HPDE6-E6E7 (cell line): Measurements from ENCODE around the gene ADORA2A.

ENCODE experiments used
- DNase-seq: peaks from one replicate; pipeline ENCODE4 v3.0.0; 2011; ENCODE audit warnings: missing footprints; ENCODE audit errors: extremely low spot score

Gene ADORA2A

DNA sequence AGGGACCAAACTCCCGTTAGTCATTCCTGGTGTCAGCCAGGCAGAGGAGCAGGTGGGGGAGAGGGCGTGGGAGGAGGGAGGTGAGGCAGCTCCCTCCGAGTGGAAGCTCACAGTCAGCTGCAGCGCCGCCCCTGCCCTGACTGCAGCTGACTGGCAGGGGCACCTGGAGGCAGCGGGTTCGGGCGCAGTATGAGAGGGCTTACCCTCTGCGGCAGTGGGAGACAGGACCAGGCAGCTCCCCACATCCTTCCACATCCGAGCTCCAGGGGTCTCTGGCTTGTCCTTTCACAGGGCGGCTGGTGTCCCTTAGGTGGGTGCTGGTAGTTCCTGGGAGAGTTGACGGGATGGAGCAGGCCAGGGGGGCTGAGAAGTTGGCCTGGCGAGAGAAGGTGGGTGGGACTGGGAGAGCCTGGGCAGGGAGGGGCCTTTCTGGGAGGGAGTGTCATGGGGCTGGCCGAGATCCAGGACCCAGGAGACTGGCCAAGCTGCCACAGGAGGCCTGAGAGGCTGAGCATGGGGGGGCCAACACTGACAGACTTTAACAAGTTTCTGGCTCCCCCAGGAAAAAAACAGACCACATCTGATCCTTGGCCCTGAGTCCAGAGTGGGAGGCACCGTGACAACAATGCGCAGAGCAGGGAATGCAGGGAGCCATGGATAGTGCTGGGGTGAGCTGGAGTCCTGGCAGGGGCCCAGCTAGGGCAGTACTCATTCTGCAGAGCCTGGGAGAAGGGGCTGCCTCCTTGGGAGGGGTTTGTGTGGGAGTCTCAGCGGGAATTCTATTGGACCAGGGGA lies 4.9 kb downstream of the ADORA2A start:
- no peak for DNase-seq

DNA sequence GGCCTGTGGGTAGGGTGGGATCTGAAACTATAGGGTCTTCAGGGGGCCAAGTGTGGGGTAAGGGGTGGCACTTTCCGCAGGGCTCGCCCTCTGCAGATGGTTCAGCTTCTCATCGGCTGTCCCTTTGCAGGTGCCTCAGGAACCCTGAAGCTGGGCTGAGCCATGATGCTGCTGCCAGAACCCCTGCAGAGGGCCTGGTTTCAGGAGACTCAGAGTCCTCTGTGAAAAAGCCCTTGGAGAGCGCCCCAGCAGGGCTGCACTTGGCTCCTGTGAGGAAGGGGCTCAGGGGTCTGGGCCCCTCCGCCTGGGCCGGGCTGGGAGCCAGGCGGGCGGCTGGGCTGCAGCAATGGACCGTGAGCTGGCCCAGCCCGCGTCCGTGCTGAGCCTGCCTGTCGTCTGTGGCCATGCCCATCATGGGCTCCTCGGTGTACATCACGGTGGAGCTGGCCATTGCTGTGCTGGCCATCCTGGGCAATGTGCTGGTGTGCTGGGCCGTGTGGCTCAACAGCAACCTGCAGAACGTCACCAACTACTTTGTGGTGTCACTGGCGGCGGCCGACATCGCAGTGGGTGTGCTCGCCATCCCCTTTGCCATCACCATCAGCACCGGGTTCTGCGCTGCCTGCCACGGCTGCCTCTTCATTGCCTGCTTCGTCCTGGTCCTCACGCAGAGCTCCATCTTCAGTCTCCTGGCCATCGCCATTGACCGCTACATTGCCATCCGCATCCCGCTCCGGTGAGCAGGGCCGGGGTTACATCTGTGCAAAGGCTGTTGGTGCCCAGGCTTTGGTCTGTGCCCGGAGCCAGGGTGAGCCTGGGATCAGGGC lies 5.8 kb downstream of the ADORA2A start:
- DNase-seq: no peak

DNA sequence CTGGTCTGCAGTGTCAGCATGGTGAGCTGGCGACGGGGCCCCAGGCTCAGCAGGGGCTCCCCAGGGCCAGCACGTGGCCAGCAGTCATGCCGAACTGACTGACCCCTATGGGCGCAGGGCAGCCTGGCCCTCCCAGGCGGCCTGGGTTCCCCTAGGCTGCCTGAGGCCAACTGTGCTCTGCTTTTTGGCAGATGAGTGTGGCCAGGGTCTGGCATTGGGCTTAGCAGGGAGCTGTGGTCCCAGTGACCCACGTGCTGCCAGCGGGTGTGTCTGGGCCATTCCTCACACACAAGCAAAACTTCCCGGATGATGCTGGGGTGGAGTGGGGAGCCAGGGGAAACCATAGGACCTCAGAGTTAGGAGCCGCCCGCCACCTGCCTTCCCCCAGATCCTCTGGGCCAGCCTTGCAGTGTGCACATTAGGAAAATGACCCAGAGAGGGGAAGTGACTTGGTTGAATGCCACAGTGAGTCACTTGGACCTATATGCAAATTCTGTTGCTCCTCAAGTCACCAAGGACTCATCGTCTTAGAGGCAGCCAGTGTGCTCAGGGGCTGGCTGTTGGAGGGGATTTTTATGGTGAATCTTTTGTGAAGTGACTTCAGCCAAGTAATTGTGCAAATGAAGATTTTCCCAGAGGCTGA lies 6.5 kb downstream of the ADORA2A start:
- DNase-seq: no peak

DNA sequence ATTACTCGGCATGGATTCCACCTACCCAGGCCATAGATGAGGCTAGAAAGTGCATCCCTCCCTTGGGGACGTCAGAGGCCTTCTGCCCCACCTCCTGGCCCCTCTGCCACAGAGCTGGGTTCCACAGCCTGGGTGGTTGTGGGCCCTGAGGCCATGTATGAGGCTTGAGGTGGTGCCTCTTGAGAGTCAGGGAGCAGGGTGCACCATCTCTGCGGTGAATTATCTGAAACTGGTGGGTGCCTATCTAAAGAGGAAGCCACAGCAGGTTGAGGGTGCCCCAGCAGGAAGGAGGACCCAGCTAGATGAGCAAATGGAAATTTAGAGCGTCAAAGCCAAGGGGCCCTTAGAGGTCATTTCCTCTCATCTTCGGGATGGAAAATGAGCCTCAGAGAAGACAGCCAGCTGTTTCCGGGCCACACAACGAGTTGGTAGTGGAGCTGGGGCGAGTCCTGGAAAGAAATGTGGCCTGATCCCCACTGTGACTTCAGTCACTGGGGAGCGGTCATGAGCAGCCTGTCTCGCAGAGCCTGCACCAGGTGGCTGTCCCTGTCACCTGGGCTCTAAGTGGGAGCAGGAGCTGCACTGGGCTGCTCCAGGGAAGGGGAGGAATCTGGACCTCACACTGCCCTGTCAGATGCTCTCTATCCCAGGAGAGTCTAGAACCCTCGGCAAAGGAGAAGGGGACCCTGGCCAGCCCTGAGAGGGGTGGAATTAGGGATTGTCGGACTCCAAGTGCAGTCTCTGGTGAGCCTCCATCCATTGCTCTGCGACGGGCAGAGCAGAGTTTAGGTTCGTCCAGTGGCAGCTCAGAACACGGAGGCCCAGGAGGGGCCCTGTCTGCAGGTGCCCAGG lies 7.3 kb downstream of the ADORA2A start:
- no peak for DNase-seq

DNA sequence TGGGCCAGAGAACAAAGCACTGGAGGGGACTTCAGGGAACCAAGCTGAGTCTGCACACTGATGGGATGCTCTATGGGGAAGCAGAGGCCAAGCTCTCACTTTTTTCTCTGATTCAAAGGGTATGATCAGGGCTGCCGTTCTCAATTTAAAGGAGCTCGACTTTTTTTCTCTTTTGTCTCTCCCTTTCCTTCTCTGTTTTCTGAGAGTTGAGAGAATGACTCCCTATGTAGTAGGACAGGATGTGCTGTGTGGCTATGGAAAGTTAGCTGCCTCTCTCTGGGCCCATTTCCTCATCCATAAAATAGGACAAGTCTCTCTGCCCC lies 7.9 kb downstream of the ADORA2A start:
- DNase-seq: no peak

DNA sequence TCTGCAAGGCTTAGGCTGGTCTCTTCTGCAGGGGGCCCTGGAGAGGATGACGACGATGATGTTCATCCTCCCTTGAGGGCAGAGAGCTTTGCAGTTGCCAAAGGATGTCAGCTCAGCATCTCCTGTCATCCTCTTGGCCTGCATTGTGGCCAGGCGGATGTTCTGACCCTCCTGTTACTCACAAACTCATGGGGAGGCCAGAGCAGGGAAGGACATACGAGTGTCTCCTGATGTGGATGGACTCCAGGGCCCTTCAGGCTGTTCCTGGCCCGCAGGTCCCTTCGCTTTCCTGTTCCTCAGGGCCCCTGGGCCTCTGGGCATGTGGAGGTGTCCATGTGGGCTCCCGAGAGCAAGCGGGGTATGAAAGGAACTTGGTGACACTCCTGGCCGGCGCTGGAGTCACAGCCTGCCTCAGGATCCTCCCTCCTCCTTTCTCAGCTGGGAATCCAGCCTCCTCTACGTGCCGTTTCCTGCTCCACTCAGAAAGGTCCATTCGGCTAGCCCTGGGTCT lies 8.5 kb downstream of the ADORA2A start:
- DNase-seq: no peak

DNA sequence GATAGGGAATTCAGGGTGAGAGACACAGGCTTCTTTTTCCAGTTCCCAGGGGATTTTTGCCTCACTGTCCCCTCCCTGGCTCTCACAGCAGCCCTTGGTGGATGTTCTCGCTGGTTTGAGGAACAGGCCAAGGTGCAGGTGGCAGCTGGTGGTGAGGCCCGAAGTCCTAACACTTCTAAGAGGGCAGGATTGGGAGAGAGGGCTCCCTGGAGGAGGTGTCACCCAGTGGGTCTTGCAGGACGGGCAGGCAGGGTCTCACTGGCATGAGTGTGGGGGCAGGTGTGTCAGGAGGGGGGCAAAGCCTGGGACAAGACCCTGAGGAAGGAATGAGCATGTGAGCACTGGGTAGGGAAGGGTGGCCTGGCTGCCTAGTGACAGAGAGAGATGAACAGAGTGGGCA lies 9.2 kb downstream of the ADORA2A start:
- DNase-seq: no peak

DNA sequence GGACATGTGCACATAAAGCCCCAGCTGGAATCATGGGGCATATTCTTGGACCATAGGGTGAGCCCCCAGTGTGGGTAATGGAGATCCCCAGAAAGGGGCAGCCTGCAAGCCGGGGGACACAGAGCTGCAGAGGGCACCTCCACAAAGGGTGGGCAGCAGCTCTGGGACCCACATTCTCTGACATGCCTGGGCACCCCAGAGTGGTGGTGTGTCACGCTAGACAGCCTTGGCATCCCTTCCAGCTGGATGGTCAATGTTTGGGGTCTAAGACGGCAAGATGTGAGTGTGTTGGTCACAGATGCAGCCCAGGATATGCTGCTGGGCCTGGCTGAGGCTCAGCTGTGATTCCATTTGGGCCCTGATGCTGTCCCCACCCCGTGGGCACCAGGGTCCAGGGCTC lies 9.7 kb downstream of the ADORA2A start:
- no peak for DNase-seq

DNA sequence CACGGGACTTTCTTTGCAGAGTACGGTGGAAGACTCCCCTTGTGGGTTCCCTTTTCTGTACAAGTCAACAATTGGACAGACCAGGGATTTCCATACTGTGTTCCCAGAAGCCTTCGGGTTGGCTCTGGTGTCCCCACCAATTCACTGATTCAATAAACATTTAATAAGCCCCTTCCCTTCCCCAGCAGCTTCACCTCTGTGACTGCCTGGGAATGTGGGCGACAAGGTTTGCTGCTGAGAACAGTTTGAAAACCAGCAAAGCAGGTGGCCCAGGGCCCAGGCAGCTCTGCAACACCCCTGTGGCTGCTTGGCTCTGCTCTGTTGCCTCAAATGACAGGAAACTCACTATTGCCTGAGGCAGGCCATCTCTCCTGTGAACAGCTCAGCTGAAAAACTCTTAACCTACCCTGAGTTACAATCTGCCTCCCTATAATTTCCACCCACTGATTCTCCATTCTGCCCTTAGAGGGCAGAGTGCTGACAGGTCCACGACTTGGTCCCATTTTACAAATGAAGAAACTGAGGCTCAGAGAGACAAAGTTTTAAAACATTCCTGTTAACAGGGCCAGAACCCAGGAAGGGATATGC lies 10.4 kb downstream of the ADORA2A start:
- DNase-seq: no peak

DNA sequence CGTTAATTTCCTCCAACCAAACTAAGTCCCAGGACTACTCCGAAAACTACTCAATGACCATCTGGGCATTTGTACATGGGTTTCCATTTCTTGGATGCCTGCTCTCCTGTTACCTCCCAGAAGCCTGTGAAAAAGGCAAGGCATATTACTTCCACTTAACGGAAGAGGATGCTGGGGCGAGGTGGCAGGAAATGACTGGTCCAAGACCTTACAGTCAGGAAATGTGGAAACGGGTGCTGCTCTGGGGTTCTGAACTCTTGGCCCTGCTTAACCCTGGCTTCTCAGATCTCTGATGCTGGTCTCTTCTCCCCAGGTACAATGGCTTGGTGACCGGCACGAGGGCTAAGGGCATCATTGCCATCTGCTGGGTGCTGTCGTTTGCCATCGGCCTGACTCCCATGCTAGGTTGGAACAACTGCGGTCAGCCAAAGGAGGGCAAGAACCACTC lies 12.9 kb downstream of the ADORA2A start:
- no peak for DNase-seq

DNA sequence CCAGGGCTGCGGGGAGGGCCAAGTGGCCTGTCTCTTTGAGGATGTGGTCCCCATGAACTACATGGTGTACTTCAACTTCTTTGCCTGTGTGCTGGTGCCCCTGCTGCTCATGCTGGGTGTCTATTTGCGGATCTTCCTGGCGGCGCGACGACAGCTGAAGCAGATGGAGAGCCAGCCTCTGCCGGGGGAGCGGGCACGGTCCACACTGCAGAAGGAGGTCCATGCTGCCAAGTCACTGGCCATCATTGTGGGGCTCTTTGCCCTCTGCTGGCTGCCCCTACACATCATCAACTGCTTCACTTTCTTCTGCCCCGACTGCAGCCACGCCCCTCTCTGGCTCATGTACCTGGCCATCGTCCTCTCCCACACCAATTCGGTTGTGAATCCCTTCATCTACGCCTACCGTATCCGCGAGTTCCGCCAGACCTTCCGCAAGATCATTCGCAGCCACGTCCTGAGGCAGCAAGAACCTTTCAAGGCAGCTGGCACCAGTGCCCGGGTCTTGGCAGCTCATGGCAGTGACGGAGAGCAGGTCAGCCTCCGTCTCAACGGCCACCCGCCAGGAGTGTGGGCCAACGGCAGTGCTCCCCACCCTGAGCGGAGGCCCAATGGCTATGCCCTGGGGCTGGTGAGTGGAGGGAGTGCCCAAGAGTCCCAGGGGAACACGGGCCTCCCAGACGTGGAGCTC lies 13.5 kb downstream of the ADORA2A start:
- no peak for DNase-seq

DNA sequence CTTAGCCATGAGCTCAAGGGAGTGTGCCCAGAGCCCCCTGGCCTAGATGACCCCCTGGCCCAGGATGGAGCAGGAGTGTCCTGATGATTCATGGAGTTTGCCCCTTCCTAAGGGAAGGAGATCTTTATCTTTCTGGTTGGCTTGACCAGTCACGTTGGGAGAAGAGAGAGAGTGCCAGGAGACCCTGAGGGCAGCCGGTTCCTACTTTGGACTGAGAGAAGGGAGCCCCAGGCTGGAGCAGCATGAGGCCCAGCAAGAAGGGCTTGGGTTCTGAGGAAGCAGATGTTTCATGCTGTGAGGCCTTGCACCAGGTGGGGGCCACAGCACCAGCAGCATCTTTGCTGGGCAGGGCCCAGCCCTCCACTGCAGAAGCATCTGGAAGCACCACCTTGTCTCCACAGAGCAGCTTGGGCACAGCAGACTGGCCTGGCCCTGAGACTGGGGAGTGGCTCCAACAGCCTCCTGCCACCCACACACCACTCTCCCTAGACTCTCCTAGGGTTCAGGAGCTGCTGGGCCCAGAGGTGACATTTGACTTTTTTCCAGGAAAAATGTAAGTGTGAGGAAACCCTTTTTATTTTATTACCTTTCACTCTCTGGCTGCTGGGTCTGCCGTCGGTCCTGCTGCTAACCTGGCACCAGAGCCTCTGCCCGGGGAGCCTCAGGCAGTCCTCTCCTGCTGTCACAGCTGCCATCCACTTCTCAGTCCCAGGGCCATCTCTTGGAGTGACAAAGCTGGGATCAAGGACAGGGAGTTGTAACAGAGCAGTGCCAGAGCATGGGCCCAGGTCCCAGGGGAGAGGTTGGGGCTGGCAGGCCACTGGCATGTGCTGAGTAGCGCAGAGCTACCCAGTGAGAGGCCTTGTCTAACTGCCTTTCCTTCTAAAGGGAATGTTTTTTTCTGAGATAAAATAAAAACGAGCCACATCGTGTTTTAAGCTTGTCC lies 14.3 kb downstream of the ADORA2A start:
- no peak for DNase-seq

DNA sequence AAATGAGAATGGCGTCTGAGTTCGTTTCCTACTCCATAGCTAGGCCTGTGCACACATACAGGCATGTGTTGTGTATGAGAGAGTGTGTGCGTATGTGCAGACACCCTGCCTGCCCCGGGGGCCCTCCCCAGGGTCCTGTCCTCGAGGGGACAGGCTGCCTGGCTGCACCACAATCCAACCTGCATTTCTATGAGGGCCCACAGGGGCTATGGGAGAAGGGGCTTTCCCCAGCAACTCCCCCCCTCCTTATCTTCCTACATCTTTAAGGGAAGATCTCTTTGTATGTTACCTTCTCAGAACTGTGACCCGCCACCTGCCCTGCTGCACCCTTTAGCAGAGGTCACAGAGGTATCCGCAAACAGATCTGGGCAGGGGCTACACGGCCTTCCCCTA lies 14.9 kb downstream of the ADORA2A start:
- no peak for DNase-seq

DNA sequence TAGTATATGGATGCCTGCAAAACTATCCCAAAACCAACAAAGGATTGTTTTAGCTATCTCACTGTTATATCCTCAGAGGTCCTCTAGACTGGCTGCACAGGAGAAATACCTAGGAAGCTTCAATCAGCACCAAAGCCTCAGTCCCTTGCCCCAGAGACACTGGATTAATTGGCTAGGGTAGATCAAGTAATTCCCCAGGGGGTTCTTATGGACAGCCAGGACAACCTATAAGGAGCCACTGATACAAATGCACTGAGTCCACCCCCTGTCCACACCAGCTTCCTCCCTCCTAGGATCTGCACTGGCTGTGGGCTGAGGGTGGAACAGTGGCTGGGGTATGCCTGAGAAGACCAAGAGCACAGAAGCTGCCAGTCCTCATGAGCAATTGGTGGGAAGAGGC lies 16.3 kb downstream of the ADORA2A start:
- no peak for DNase-seq

DNA sequence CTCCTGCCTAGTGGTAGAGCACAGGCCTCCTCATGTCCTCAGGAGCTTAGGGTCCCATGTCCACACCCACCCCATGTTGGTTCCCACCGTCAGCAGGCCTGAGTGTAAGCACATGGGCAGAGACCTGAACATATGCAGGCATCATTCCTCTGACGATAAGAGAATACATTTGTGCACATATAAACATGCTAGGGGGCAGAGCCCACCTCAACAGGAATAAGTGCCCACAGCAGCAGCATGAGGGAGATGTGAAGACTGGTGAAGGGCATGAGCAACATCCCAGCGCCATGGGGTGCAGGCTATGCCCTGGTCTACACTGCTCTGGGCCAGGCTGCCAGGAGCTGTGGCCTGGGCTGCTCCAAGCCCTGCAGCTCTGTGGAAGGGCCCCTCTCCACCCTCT lies 16.9 kb downstream of the ADORA2A start:
- DNase-seq: no peak

DNA sequence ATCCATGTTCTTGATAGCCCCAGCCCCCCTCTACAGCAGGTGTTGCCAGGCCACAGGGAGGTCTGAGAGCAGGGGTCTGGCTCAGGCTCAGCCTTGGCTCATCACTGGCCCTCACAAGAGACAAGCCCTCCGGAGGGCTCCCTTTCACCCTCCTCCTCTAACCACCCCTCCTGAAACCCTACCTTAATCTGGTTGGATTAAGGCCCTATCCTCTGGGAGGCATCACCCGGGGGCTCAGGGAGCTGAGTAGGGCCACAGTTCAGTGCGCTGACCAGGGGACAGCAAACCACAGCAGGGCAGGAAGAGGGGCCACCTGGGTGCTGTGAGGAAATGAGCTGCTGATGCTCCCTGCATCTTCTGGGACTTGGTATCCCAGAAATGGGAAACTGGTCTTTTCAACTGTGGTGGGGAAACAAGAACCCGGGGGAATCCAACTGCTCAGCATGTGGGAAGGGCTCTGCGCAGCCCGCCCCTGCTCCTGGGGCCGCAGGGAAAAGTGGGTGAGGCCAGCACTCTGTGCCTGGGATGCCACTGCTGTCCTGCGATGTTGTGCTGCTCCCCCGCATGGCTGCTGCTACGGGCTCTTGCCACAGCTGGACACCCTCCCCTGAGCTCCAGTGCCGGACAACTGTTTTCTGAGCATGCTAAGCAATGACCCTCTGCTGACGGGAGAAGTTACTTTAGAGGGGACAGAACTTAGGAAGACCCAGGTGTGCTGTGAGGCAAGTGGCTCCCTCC lies 17.5 kb downstream of the ADORA2A start:
- DNase-seq: no peak

DNA sequence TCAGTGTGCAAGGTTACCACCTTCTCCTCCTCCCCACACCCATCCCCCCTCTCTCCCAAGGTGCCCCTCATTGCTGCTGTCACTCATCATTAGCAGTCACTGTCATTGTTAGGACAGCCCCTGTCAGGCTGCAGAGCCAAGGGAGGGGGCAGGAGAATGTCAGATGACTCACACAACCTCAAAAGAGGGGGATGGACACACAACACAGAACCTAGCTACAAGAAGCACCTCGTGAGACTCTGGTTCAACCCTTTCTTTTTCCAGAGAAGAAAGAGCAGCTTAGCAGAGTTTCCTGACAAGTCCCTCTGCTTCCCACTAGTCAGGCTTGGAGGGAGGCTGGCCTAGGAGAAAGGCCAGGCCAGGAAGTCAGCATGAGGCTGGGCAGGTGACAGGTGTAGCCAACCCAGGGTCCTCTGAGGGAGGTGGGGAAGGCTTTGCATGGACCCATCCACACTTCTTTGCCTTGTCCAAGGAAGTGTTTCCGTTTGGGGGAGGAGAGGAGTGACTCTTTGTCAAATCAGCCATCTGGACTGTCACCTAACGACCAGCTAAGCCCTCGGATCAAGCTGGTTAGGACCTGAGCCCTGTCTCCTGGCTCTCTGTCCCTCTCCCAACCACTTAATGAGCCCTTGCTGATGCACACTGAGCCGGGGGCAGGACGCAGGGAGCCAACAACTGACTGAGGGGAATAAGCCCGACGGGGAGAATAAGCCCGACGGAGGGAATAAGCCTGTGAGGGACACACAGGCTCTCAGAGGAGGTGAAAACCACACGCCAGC lies 18.3 kb downstream of the ADORA2A start:
- DNase-seq: no peak

DNA sequence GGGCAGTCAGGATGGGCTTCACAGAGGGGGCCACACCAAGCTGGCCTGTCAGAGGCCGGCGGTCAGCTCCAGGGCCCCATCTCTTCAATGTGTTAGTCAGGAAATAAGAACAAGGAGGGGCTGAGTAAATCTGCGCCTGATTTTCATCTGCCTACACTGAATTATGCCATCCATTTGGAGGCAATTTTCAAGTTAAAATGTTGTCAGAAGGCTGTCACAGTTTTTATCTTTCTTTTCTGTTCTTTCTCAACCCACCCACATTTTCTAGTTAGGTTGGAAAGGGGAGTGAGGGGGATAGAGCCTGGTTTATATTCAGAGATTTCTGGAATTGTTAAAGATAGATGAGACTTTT lies 18.8 kb downstream of the ADORA2A start:
- DNase-seq: no peak
